Mesenchymal stem cell (in vitro differentiated cells and primary cell): ENCODE results near the gene TNNI3K.
"Not testable (repeated sequence)": the region's sequence is repeated elsewhere in the genome, so short reads cannot be mapped to it uniquely, and the experiment has no call there.

Experiments
- DNase-seq: peaks from one replicate; pipeline ENCODE4 v3.0.0-alpha.2; 2013
- H2AFZ ChIP-seq: one replicate; pipeline ENCODE4 v1.6.1; 2013; ENCODE audit warnings: low read depth, mild to moderate bottlenecking, control low read depth, inconsistent platforms, low read length, moderate library complexity
- H2AK5ac ChIP-seq: 2 replicates; pipeline ENCODE4 v1.6.1; 2013; ENCODE audit warnings: low read length, moderate library complexity, mild to moderate bottlenecking, inconsistent platforms; ENCODE audit not compliant: severe bottlenecking
- H2BK120ac ChIP-seq: one replicate; pipeline ENCODE4 v1.6.1; 2013; ENCODE audit warnings: low read depth, mild to moderate bottlenecking, inconsistent platforms, low read length, moderate library complexity
- H2BK12ac ChIP-seq, 2 experiments: one replicate each; pipeline ENCODE4 v1.6.1; 2013; ENCODE audit warnings: inconsistent platforms in 2 of 2, low read length in 2 of 2, mild to moderate bottlenecking in 2 of 2, moderate library complexity in 2 of 2, control low read depth in 1 of 2
- H2BK15ac ChIP-seq: one replicate; pipeline ENCODE4 v1.6.1; 2013; ENCODE audit warnings: mild to moderate bottlenecking, low read depth, inconsistent platforms; ENCODE audit not compliant: poor library complexity, severe bottlenecking
- H2BK5ac ChIP-seq: 2 replicates; pipeline ENCODE4 v1.6.1; 2013; ENCODE audit warnings: low read depth, mild to moderate bottlenecking, low read length, control low read depth, inconsistent platforms; ENCODE audit not compliant: poor library complexity, severe bottlenecking
- H3K14ac ChIP-seq, 2 experiments: one replicate each; pipeline ENCODE4 v1.6.1; 2013; ENCODE audit warnings: inconsistent platforms in 2 of 2, low read length in 2 of 2, control low read depth in 1 of 2, mild to moderate bottlenecking in 1 of 2, moderate library complexity in 1 of 2
- H3K18ac ChIP-seq, 2 experiments: one replicate each; pipeline ENCODE4 v1.6.1; 2013; ENCODE audit warnings: inconsistent platforms in 2 of 2, low read length in 2 of 2, control low read depth in 1 of 2, low read depth in 1 of 2, mild to moderate bottlenecking in 1 of 2
- H3K23ac ChIP-seq, 2 experiments: one replicate each; pipeline ENCODE4 v1.6.1; 2013; ENCODE audit warnings: inconsistent platforms in 2 of 2, low read length in 2 of 2, mild to moderate bottlenecking in 2 of 2, moderate library complexity in 2 of 2, control low read depth in 1 of 2
- H3K27ac ChIP-seq: 2 replicates; pipeline ENCODE4 v1.5.1; 2013; ENCODE audit warnings: mild to moderate bottlenecking, moderate library complexity, low read length, control low read depth, inconsistent platforms; ENCODE audit not compliant: poor library complexity, severe bottlenecking
- H3K27me3 ChIP-seq, 2 experiments: 2 replicates each; pipeline versions ENCODE4 v1.6.1 to v1.7.0; 2013; ENCODE audit warnings: low read length in 2 of 2, mild to moderate bottlenecking in 2 of 2, moderate library complexity in 2 of 2, control low read depth in 1 of 2, inconsistent platforms in 1 of 2; ENCODE audit not compliant: control insufficient read depth in 1 of 2, insufficient read depth in 1 of 2
- H3K36me3 ChIP-seq, 2 experiments: 2 replicates each; pipeline versions ENCODE4 v1.6.1 to v1.7.0; 2013; ENCODE audit warnings: low read length in 2 of 2, control low read depth in 1 of 2, inconsistent platforms in 1 of 2, low read depth in 1 of 2, mild to moderate bottlenecking in 1 of 2; ENCODE audit not compliant: insufficient read depth in 2 of 2, control insufficient read depth in 1 of 2
- H3K4ac ChIP-seq, 2 experiments: one replicate each; pipeline ENCODE4 v1.6.1; 2013; ENCODE audit warnings: inconsistent platforms in 2 of 2, low read length in 2 of 2, mild to moderate bottlenecking in 2 of 2, moderate library complexity in 2 of 2, control low read depth in 1 of 2, low read depth in 1 of 2
- H3K4me1 ChIP-seq: 2 replicates; pipeline ENCODE4 v1.6.1; 2013; ENCODE audit warnings: low read depth, low read length, control low read depth; ENCODE audit not compliant: control insufficient read depth, insufficient read depth
- H3K4me2 ChIP-seq: 2 replicates; pipeline ENCODE4 v1.6.1; 2013; ENCODE audit warnings: low read length, mild to moderate bottlenecking, inconsistent platforms; ENCODE audit not compliant: poor library complexity, severe bottlenecking
- H3K4me3 ChIP-seq, 2 experiments: 2 replicates each; pipeline versions ENCODE4 v1.5.1 to v1.7.0; 2013; ENCODE audit warnings: low read length in 2 of 2, mild to moderate bottlenecking in 2 of 2, control low read depth in 1 of 2, low read depth in 1 of 2; ENCODE audit not compliant: insufficient read depth in 1 of 2
- H3K79me1 ChIP-seq: replicated peaks from 2 replicates; pipeline ENCODE4 v1.6.1; 2013; ENCODE audit warnings: mild to moderate bottlenecking, control low read depth, low read length, inconsistent platforms; ENCODE audit not compliant: poor library complexity, severe bottlenecking
- H3K9ac ChIP-seq: 2 replicates; pipeline ENCODE4 v1.7.0; 2013; ENCODE audit warnings: mild to moderate bottlenecking, low read length, moderate library complexity
- H3K9me3 ChIP-seq: 2 replicates; pipeline ENCODE4 v1.7.0; 2013; ENCODE audit warnings: mild to moderate bottlenecking, low read length; ENCODE audit not compliant: control insufficient read depth
- H4K8ac ChIP-seq: one replicate; pipeline ENCODE4 v1.6.1; 2013; ENCODE audit warnings: inconsistent platforms, mild to moderate bottlenecking, low read length, moderate library complexity
- H4K91ac ChIP-seq: one replicate; pipeline ENCODE4 v1.6.1; 2013; ENCODE audit warnings: mild to moderate bottlenecking, low read length, inconsistent platforms
- whole genome bisulfite sequencing: methylation state at CpG from one replicate; pipeline ENCODE4 v1.1.7; 2013; ENCODE audit warnings: mixed read lengths; 5-methylcytosine and 5-hydroxymethylcytosine counted together

Gene TNNI3K

DNA sequence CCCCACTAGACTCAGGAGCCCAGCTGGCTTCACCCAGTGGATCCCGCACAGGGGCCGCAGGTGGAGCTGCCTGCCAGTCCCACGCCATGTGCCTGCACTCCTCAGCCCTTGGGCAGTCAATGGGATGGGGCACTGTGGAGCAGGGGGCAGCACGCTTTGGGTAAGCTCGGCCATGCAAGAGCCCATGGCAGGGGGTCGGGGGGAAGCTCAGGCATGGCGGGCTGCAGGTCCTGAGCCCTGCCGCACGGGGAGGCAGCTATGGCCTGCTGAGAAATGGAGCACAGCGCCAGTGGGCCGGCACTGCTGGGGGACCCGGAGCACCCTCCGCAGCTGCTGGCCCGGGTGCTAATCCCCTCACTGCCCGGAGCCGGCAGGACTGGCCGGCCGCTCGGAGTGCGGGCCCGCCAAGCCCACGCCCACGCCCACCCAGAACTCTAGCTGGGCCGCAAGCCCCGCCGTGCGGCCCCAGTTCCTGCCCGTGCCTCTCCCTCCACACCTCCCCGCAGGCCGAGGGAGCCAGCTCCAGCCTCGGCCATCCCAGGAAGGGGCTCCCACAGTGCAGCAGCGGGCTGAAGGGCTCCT is 18.1 kb downstream of the TNNI3K start:
- not testable (repeated sequence) for H2AK5ac ChIP-seq, H3K27me3 ChIP-seq, H4K91ac ChIP-seq, H3K4me3 ChIP-seq, DNase-seq, H3K4ac ChIP-seq, H2AFZ ChIP-seq, H3K79me1 ChIP-seq, H4K8ac ChIP-seq, H3K14ac ChIP-seq, H3K4me2 ChIP-seq, H2BK15ac ChIP-seq, H3K4me1 ChIP-seq, H3K36me3 ChIP-seq, H3K27ac ChIP-seq, H3K9ac ChIP-seq, H3K9me3 ChIP-seq, H2BK12ac ChIP-seq, H3K23ac ChIP-seq, H2BK5ac ChIP-seq, H3K18ac ChIP-seq, H2BK120ac ChIP-seq
- 81% methylated on average over 32 of the region's 32 CpGs for WGBS

DNA sequence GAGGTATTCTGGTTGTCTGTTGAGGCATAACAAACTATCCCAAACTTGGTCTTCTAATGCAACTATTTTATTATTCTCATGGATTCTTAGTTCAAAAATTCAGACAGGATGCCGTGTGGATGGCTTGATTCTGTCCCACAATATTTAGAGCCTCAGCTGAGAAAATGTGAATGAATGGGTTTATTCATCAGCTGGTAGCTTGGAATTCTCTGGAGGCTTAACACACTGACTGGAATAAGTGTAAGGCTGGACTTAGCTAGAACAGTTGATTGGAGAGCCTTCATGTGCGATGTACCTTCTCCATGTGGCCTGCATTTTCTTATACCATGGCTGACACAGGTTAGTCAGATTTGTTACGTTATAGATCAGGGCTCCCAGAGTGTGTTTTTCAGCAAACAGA is 30.8 kb downstream of the TNNI3K start:
- no peaks in the 10 kb centered on the region for H3K79me1 ChIP-seq
- 96% methylated on average over 3 of the region's 3 CpGs for WGBS

DNA sequence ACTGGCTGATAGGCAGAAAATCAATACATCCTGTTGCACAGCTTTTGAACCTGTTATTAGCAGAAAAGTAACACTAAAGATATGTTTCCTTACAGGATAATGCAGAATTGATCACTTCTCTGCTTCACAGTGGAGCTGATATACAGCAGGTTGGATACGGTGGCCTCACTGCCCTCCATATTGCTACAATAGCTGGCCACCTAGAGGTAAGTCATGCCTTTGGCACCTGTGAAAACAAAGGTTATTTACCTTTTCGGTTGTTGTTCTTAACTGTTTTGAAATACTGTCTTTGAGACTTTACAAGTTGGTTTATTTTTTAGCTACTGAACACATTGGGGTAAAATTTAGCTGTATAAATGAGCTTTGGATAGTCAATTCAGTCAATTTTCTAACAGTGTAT is 36.3 kb downstream of the TNNI3K start:
- DNase-seq = no peak
- 71% methylated on average over 2 of the region's 2 CpGs for WGBS

More for the DNA sequence above, 30.8 kb downstream of the TNNI3K start:
- H2BK5ac ChIP-seq = no peak overlapping the region
- no peak overlapping the region for H3K4me3 ChIP-seq
- no peak overlapping the region for H3K4me2 ChIP-seq
- H4K91ac ChIP-seq = no peak overlapping the region
- H3K27ac ChIP-seq = no peak overlapping the region
- no peak overlapping the region for H3K18ac ChIP-seq
- no peak overlapping the region for H2BK12ac ChIP-seq
- no peak overlapping the region for H2AFZ ChIP-seq
- H3K14ac ChIP-seq = no peak overlapping the region
- H3K23ac ChIP-seq = no peak overlapping the region
- no peaks in the 10 kb centered on the region for H3K4me1 ChIP-seq
- no peaks in the 10 kb centered on the region for H3K27me3 ChIP-seq
- H3K36me3 ChIP-seq = no peaks in the 10 kb centered on the region
- H2AK5ac ChIP-seq = no peak overlapping the region
- H2BK120ac ChIP-seq = no peak overlapping the region
- no peaks in the 10 kb centered on the region for H3K9me3 ChIP-seq
- H3K9ac ChIP-seq = no peak overlapping the region
- DNase-seq = no peak
- no peak overlapping the region for H2BK15ac ChIP-seq
- H4K8ac ChIP-seq = no peak overlapping the region
- H3K4ac ChIP-seq = no peak overlapping the region

DNA sequence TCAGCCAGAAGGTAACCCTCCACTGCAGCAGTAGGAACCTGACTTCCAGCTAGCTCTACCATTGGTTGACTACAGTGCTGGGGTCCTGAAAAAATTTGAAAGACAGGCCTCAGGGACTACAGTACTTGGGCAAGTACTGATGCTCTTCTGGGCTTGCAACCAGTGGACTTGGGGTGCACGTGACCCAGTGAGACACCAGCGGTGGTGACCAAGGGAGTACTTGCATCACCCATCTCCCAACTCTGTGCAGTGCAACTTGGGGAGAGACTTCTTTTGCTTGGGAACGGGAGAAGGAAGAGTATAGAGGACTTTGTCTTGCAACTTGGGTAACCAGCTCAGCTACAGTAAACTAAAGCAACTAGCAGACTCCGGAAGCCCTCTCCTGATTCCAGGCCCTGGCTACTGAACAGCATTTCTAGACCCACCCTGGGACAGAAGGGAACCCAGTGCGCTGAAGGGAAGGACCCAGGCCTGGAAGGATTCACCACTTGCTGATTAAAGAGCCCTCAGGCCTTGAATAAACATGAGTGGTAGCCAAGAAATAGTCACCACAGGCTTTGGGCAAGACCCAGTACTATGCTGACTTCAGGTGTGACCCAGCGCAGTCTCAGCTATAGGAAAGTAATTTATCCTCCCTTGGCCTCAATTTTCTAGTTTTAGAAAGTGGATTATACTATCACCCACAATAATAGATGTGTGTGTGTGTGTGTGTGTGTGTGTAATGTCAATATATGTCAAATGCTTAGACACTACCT is 45.6 kb downstream of the TNNI3K start:
- 97% methylated on average over 5 of the region's 6 CpGs for WGBS
- Histone ChIP-seq H2AFZ (no peak overlapping the region), H3K27ac (no peak overlapping the region), H3K4me1 (no peaks in the 10 kb centered on the region), H3K79me1 (no peaks in the 10 kb centered on the region), H2BK5ac (no peak overlapping the region), H4K8ac (no peak overlapping the region), H3K14ac (no peak overlapping the region), H3K9me3 (no peaks in the 10 kb centered on the region), H3K23ac (no peak overlapping the region), H2BK15ac (no peak overlapping the region), H3K4ac (no peak overlapping the region), H2BK120ac (no peak overlapping the region), H3K4me3 (no peak overlapping the region), H4K91ac (no peak overlapping the region), H2AK5ac (no peak overlapping the region), H3K27me3 (no peaks in the 10 kb centered on the region), H3K36me3 (no peaks in the 10 kb centered on the region), H3K18ac (no peak overlapping the region), H3K9ac (no peak overlapping the region), H2BK12ac (no peak overlapping the region), H3K4me2 (no peak overlapping the region)
- DNase-seq = no peak

More for the DNA sequence above, 36.3 kb downstream of the TNNI3K start:
- no peak overlapping the region for H4K91ac ChIP-seq
- no peak overlapping the region for H2AK5ac ChIP-seq
- H3K18ac ChIP-seq = no peak overlapping the region
- H3K36me3 ChIP-seq = no peaks in the 10 kb centered on the region
- no peak overlapping the region for H2BK15ac ChIP-seq
- no peak overlapping the region for H3K9ac ChIP-seq
- no peak overlapping the region for H2BK5ac ChIP-seq
- no peak overlapping the region for H3K4me3 ChIP-seq
- H3K9me3 ChIP-seq = no peaks in the 10 kb centered on the region
- H4K8ac ChIP-seq = no peak overlapping the region
- no peak overlapping the region for H3K27ac ChIP-seq
- H2AFZ ChIP-seq = no peak overlapping the region
- no peak overlapping the region for H2BK120ac ChIP-seq
- no peak overlapping the region for H3K23ac ChIP-seq
- H3K4me1 ChIP-seq = no peaks in the 10 kb centered on the region
- H3K79me1 ChIP-seq = no peaks in the 10 kb centered on the region
- H3K14ac ChIP-seq = no peak overlapping the region
- no peaks in the 10 kb centered on the region for H3K27me3 ChIP-seq
- H2BK12ac ChIP-seq = no peak overlapping the region
- no peak overlapping the region for H3K4me2 ChIP-seq
- H3K4ac ChIP-seq = no peak overlapping the region
